ENCODE results near the gene SH3BP4. TPM values are rescaled to one million over a fixed set of nuclear protein-coding genes. Genes with fewer than 3 reads are reported as not detected.

SH3BP4 gene
- total and polyA plus RNA-seq, 4 donors: 4.1 to 18.4 (median 12.2) TPM

- H3K27ac ChIP-seq (ENCODE audit: low read depth in 1 of 2, low read length in 2 of 2): no peak overlapping the region
- WGBS: 94% methylated on average over 5 of the region's 5 CpGs
- H3K4me3 ChIP-seq (ENCODE audit: low read depth in 1 of 3, low read length in 3 of 3): no peak overlapping the region
- no peak overlapping the region for H3K9ac ChIP-seq (ENCODE audit: low read depth in 1 of 2, low read length in 2 of 2)
- no peak for TF ChIP-seq RXRA (IDR thresholded peaks at IDR 0.05)
- TF ChIP-seq ATF3 (IDR thresholded peaks at IDR 0.05): no peak
- no peak for TF ChIP-seq TAF1 (conservative IDR thresholded peaks at IDR 0.05)
- no peak for TF ChIP-seq CTCF (IDR thresholded peaks at IDR 0.05; ENCODE audit: low read depth, low read length, missing input control)
- TF ChIP-seq NR2F2 (IDR thresholded peaks at IDR 0.05): no peak
- TF ChIP-seq FOXA2 (IDR thresholded peaks at IDR 0.05): no peak
- no peak for TF ChIP-seq YY1 (IDR thresholded peaks at IDR 0.05)
- TF ChIP-seq GABPA (IDR thresholded peaks at IDR 0.05 in 1 of 2, conservative IDR thresholded peaks at IDR 0.05 in 1 of 2): no peak
- no peak for TF ChIP-seq HNF4G (IDR thresholded peaks at IDR 0.05)
- no peak for TF ChIP-seq RAD21 (IDR thresholded peaks at IDR 0.05)
- no peak for TF ChIP-seq HNF4A (conservative IDR thresholded peaks at IDR 0.05)
- TF ChIP-seq MAX (IDR thresholded peaks at IDR 0.05): no peak
- no peak for TF ChIP-seq REST (IDR thresholded peaks at IDR 0.05)
- TF ChIP-seq SP1 (IDR thresholded peaks at IDR 0.05): no peak
- TF ChIP-seq JUND (IDR thresholded peaks at IDR 0.05): no peak
- no peak for TF ChIP-seq EGR1 (IDR thresholded peaks at IDR 0.05; ENCODE audit: low read depth in 2 of 2)
- TF ChIP-seq FOXA1 (IDR thresholded peaks at IDR 0.05): no peak
- H3K4me1 ChIP-seq (ENCODE audit: control insufficient read depth in 4 of 4, insufficient read depth in 4 of 4, low read length in 3 of 4): no peaks in the 10 kb centered on the region
- no peaks in the 10 kb centered on the region for H3K36me3 ChIP-seq (ENCODE audit: control insufficient read depth in 4 of 4, insufficient read depth in 3 of 4, low read depth in 1 of 4, low read length in 3 of 4)
- DNase-seq (ENCODE audit: low spot score): no peak
- no peaks in the 10 kb centered on the region for H3K9me3 ChIP-seq (ENCODE audit: control insufficient read depth in 4 of 4, low read length in 3 of 4)
- no peaks in the 10 kb centered on the region for H3K27me3 ChIP-seq (ENCODE audit: control insufficient read depth in 4 of 4, insufficient read depth in 4 of 4, low read length in 3 of 4)
Measured at GRCh38 chr2:234916674-234917073, 35.1 kb upstream of the SH3BP4 start.

GRCh38 chr2:234917211-234917975 is 34.4 kb upstream of the SH3BP4 start:
- Histone ChIP-seq H3K36me3 (ENCODE audit: control insufficient read depth in 4 of 4, insufficient read depth in 3 of 4, low read depth in 1 of 4, low read length in 3 of 4) (no peaks in the 10 kb centered on the region), H3K4me1 (ENCODE audit: control insufficient read depth in 4 of 4, insufficient read depth in 4 of 4, low read length in 3 of 4) (no peaks in the 10 kb centered on the region), H3K27me3 (ENCODE audit: control insufficient read depth in 4 of 4, insufficient read depth in 4 of 4, low read length in 3 of 4) (no peaks in the 10 kb centered on the region), H3K9me3 (ENCODE audit: control insufficient read depth in 4 of 4, low read length in 3 of 4) (no peaks in the 10 kb centered on the region), H3K9ac (ENCODE audit: low read depth in 1 of 2, low read length in 2 of 2) (no peak overlapping the region), H3K4me3 (ENCODE audit: low read depth in 1 of 3, low read length in 3 of 3) (no peak overlapping the region), H3K27ac (ENCODE audit: low read depth in 1 of 2, low read length in 2 of 2) (no peak overlapping the region)
- no peak for DNase-seq (ENCODE audit: low spot score)
- 66% methylated on average over 6 of the region's 6 CpGs for WGBS
- TF ChIP-seq REST (IDR thresholded peaks at IDR 0.05) (no peak), NR2F2 (IDR thresholded peaks at IDR 0.05) (no peak), SP1 (IDR thresholded peaks at IDR 0.05) (no peak), TAF1 (conservative IDR thresholded peaks at IDR 0.05) (no peak), ATF3 (IDR thresholded peaks at IDR 0.05) (no peak), MAX (IDR thresholded peaks at IDR 0.05) (no peak), HNF4A (conservative IDR thresholded peaks at IDR 0.05) (no peak), YY1 (IDR thresholded peaks at IDR 0.05) (no peak), FOXA2 (IDR thresholded peaks at IDR 0.05) (no peak), HNF4G (IDR thresholded peaks at IDR 0.05) (no peak), RXRA (IDR thresholded peaks at IDR 0.05) (no peak), RAD21 (IDR thresholded peaks at IDR 0.05) (no peak), EGR1 (IDR thresholded peaks at IDR 0.05; ENCODE audit: low read depth in 2 of 2) (no peak), ZBTB33 (IDR thresholded peaks at IDR 0.05) (no peak), GABPA (IDR thresholded peaks at IDR 0.05 in 1 of 2, conservative IDR thresholded peaks at IDR 0.05 in 1 of 2) (no peak), JUND (IDR thresholded peaks at IDR 0.05) (no peak)
